ENCODE measurements around the gene MLPH. TPM values are rescaled to one million over a fixed set of nuclear protein-coding genes. Genes with fewer than 3 reads are reported as not detected.

Gene MLPH
- total and polyA plus RNA-seq, 2 experiments from 2014 or later = 8.1 to 10.8 TPM

DNA sequence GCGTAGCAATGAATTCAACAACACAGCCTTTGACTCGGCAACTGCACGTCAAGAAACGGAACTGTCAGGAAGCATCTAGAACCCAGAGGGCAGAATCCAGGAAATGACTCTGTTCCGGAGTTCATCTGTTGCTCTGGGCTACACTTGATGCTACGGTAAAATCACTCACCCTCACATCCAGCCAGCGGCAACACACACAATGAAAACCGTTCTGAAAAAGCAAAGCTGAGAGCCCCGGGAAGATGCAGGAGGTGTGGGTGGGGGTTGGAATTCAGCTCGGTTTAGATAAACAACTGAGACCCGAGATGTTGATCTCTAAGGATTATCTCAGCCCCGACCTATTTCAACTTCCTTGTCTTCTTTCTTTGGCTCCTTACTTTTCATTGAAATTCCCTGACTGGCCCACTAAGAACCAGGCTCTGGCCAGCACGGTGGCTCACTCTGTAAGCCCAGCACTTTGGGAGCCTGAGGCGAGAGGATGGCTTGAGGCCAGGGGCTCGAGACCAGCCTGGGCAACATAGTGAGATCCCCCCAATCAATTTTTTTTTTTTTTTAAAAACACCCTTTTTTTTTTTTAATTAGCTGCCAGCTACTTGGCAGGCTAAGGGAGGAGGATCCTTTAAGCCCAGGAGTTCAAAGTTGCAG lies 116.8 kb downstream of the MLPH start:
- Histone ChIP-seq H3K4me1 (ENCODE audit: insufficient read depth) (peaks cover 12% of the 10 kb centered on the region), H3F3A (ENCODE audit: insufficient read depth) (no peaks in the 10 kb centered on the region), H3K9me2 (ENCODE audit: insufficient read depth) (no peaks in the 10 kb centered on the region), H3K79me2 (ENCODE audit: insufficient read depth) (no peaks in the 10 kb centered on the region), H4K20me1 (ENCODE audit: insufficient read depth) (no peaks in the 10 kb centered on the region), H3K9me3 (ENCODE audit: low read depth) (no peaks in the 10 kb centered on the region), H3K27me3 (replicated peaks; ENCODE audit: insufficient read depth) (no peaks in the 10 kb centered on the region), H3K27ac (peak overlapping the region; percentile 9; the same call in 1 of the 2 replicates), H3K4me3 (no peak overlapping the region), H2AFZ (peak overlapping the region; percentile 65), H3K36me3 (ENCODE audit: low read depth) (no peaks in the 10 kb centered on the region), H3K4me2 (ENCODE audit: unreplicated experiment) (peak overlapping the region; percentile 55), H3K9ac (peak overlapping the region; percentile 34)
- peak; percentile 63 for DNase-seq
- no peak for TF ChIP-seq EZH2 (IDR thresholded peaks at IDR 0.05; ENCODE audit: insufficient read depth, poor library complexity, severe bottlenecking)
- TF ChIP-seq EZH2phosphoT487 (IDR thresholded peaks at IDR 0.05; ENCODE audit: insufficient read depth, low read depth) = no peak
- in situ Hi-C loops (cut with MboI) = no loop called here
- WGBS, 2 experiments (ENCODE audit: low coverage in 1 of 2, low lambda C conversion rate in 2 of 2, missing lambda C conversion rate in 2 of 2) = 41 to 45% methylated on average over 15 of the region's 15 CpGs

DNA sequence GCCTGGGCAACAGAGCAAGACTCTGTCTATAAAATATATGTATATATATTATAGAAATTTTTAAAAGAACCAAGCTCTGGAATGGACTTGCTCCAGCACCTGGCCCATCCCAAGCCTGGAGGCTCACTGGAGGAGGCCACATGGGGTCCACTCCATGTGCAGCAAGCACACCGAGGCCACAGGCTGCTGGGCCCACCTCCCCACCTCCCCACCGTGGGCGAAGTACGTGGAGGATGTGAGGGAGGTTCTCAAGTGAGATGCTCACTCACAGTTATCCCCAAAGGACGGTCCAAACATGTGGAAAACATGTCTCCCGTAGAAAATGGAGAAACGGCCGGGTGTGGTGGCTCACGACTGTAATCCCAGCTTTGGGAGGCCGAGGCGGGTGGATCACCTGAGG lies 117.3 kb downstream of the MLPH start:
- Histone ChIP-seq H3K4me2 (ENCODE audit: unreplicated experiment) (no peak overlapping the region), H4K20me1 (ENCODE audit: insufficient read depth) (no peaks in the 10 kb centered on the region), H2AFZ (no peak overlapping the region), H3F3A (ENCODE audit: insufficient read depth) (no peaks in the 10 kb centered on the region), H3K4me3 (no peak overlapping the region), H3K27me3 (replicated peaks; ENCODE audit: insufficient read depth) (no peaks in the 10 kb centered on the region), H3K9me2 (ENCODE audit: insufficient read depth) (no peaks in the 10 kb centered on the region), H3K9ac (no peak overlapping the region), H3K36me3 (ENCODE audit: low read depth) (no peaks in the 10 kb centered on the region), H3K4me1 (ENCODE audit: insufficient read depth) (peaks cover 12% of the 10 kb centered on the region), H3K9me3 (ENCODE audit: low read depth) (no peaks in the 10 kb centered on the region), H3K27ac (no peak overlapping the region), H3K79me2 (ENCODE audit: insufficient read depth) (no peaks in the 10 kb centered on the region)
- no peak for DNase-seq
- WGBS, 2 experiments (ENCODE audit: low coverage in 1 of 2, low lambda C conversion rate in 2 of 2, missing lambda C conversion rate in 2 of 2) = 82 to 83% methylated on average over 11 of the region's 11 CpGs
- TF ChIP-seq EZH2phosphoT487 (IDR thresholded peaks at IDR 0.05; ENCODE audit: insufficient read depth, low read depth) (no peak), EZH2 (IDR thresholded peaks at IDR 0.05; ENCODE audit: insufficient read depth, poor library complexity, severe bottlenecking) (no peak)
- in situ Hi-C loops (cut with MboI) = no loop called here

Small RNAs within 50 kb of the gene (microRNA-seq; reads per million reads assigned to microRNA genes)
- gene MIR6811 (ENCODE audit: borderline number of aligned reads) = not detected

Small RNAs within 50 kb of the gene (small RNA-seq; reads per million reads assigned to genes)
- gene MIR6811 (ENCODE audit: low read depth, low replicate concordance) (not detected), gene RNU6-1140P (ENCODE audit: low read depth, low replicate concordance) (0.19 reads per million)

Other genes with a start within 250 kb of the MLPH start
- gene COL6A3, start 73.1 kb upstream of the MLPH start, total RNA-seq (2014; rRNA removed; shearing (Covaris generic)) = 1,362 and 1,653 TPM in 2 replicates
- 344 and 350 TPM in 2 replicates for gene COL6A3, start 73.1 kb upstream of the MLPH start, polyA plus RNA-seq (2016; fragmentation: Nextera tagmentation; extraction: Ambion mirVana)
- gene PRLH, start 79.3 kb downstream of the MLPH start, total RNA-seq (2014; rRNA removed; shearing (Covaris generic)) = not detected in 2 replicates
- not detected in 2 replicates for gene PRLH, start 79.3 kb downstream of the MLPH start, polyA plus RNA-seq (2016; fragmentation: Nextera tagmentation; extraction: Ambion mirVana)
- 0.76 and 1.7 TPM in 2 replicates for gene RAB17, start 103.5 kb downstream of the MLPH start, total RNA-seq (2014; rRNA removed; shearing (Covaris generic))
- gene RAB17, start 103.5 kb downstream of the MLPH start, polyA plus RNA-seq (2016; fragmentation: Nextera tagmentation; extraction: Ambion mirVana) = 0.34 TPM in 1 of 2 replicates, not detected in the other
- gene LRRFIP1, start 140.3 kb downstream of the MLPH start, total RNA-seq (2014; rRNA removed; shearing (Covaris generic)) = 56.8 and 84.4 TPM in 2 replicates
- gene LRRFIP1, start 140.3 kb downstream of the MLPH start, polyA plus RNA-seq (2016; fragmentation: Nextera tagmentation; extraction: Ambion mirVana) = 149 and 159 TPM in 2 replicates

Data from GM23248 (cell line).